Dermis microvascular lymphatic vessel endothelial cell (primary cell): ENCODE data around the gene TCAP. TPM values are rescaled to one million over a fixed set of nuclear protein-coding genes. Genes with fewer than 3 reads are reported as not detected.

Source experiments
- DNase-seq, 2 donors: peaks; one replicate each; pipeline versions ENCODE4 v3.0.0 to v3.0.0-alpha.2; 2010; ENCODE audit warnings: low read depth in 2 of 2
- total RNA-seq: library from RNA; depleted of rRNA; stranded (reverse); fragments of >200 nt; gene quantifications from 2 replicates; pipeline ENCODE4 v1.2.1, GENCODE V29; 2014

TCAP gene
- total RNA-seq, 1 donor from 2014 or later: 0.26 TPM

- no peak for DNase-seq
These were observed 1.1 kb downstream of the TCAP start for GRCh38 chr17:39666231-39666600.

GRCh38 chr17:39666601-39667261 is 1.6 kb downstream of the TCAP start:
- no peak for DNase-seq

- DNase-seq: no peak
These were observed 2.3 kb downstream of the TCAP start for GRCh38 chr17:39667262-39667944.

GRCh38 chr17:39667945-39668924 is 3.1 kb downstream of the TCAP start, which contains the start of gene PNMT:
Gene PNMT (plus strand): TSS chr17:39668453. CDS start chr17:39668476, 23 bp downstream.
- DNase-seq: peak in 1 of 2 donors; percentile 73

GRCh38 chr17:39669897-39670735 is 5.0 kb downstream of the TCAP start:
- DNase-seq: no peak

GRCh38 chr17:39670746-39671145 is 5.6 kb downstream of the TCAP start:
- DNase-seq: no peak

GRCh38 chr17:39671651-39672521 is 6.7 kb downstream of the TCAP start:
- DNase-seq: peak in 1 of 2 donors; percentile 59

- DNase-seq: no peak
These were observed 7.6 kb downstream of the TCAP start for GRCh38 chr17:39672522-39673334.

GRCh38 chr17:39673335-39674081 is 8.4 kb downstream of the TCAP start:
- no peak for DNase-seq

GRCh38 chr17:39674179-39674578 is 9.0 kb downstream of the TCAP start:
- DNase-seq: no peak

GRCh38 chr17:39674702-39675389 is 9.7 kb downstream of the TCAP start:
- DNase-seq: no peak

- no peak for DNase-seq
These were observed 10.4 kb downstream of the TCAP start for GRCh38 chr17:39675390-39676082.

GRCh38 chr17:39676198-39676819 is 11.2 kb downstream of the TCAP start:
- no peak for DNase-seq

- no peak for DNase-seq
These were observed 11.9 kb downstream of the TCAP start for GRCh38 chr17:39677072-39677471.

GRCh38 chr17:39677542-39678339 is 12.6 kb downstream of the TCAP start:
- no peak for DNase-seq
